Measurements from ENCODE around the gene RANBP3.

- TF ChIP-seq, protein P1, sequence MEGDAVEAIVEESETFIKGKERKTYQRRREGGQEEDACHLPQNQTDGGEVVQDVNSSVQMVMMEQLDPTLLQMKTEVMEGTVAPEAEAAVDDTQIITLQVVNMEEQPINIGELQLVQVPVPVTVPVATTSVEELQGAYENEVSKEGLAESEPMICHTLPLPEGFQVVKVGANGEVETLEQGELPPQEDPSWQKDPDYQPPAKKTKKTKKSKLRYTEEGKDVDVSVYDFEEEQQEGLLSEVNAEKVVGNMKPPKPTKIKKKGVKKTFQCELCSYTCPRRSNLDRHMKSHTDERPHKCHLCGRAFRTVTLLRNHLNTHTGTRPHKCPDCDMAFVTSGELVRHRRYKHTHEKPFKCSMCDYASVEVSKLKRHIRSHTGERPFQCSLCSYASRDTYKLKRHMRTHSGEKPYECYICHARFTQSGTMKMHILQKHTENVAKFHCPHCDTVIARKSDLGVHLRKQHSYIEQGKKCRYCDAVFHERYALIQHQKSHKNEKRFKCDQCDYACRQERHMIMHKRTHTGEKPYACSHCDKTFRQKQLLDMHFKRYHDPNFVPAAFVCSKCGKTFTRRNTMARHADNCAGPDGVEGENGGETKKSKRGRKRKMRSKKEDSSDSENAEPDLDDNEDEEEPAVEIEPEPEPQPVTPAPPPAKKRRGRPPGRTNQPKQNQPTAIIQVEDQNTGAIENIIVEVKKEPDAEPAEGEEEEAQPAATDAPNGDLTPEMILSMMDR (IDR thresholded peaks at IDR 0.05 in 4 of 5, conservative IDR thresholded peaks at IDR 0.05 in 1 of 5): no peak
- TF ChIP-seq POLR2A (IDR thresholded peaks at IDR 0.05): no peak
These were observed 78.0 kb downstream of the RANBP3 start for GRCh38 chr19:5899728-5900526.

All from gastrocnemius medialis (tissue), 4 donors.